ENCODE results near the gene ARHGEF25.
"Not testable (repeated sequence)": the region's sequence is repeated elsewhere in the genome, so short reads cannot be mapped to it uniquely, and the experiment has no call there.

Gene ARHGEF25

GRCh38 chr12:57632958-57633840 lies 22.0 kb downstream of the ARHGEF25 start, which contains the start of gene B4GALNT1:
Gene B4GALNT1, minus strand, starts transcription at chr12:57633201. Its CDS starts 1,069 bp downstream, at chr12:57632132.
- DNase-seq (ENCODE audit: low read depth in 2 of 2, low spot score in 1 of 2): peak in 1 of 2 donors; percentile 30

GRCh38 chr12:57636731-57637130 lies 25.5 kb downstream of the ARHGEF25 start:
- DNase-seq (ENCODE audit: low read depth in 2 of 2, low spot score in 1 of 2): not testable (repeated sequence)

GRCh38 chr12:57637364-57637763 lies 26.1 kb downstream of the ARHGEF25 start:
- DNase-seq (ENCODE audit: low read depth in 2 of 2, low spot score in 1 of 2): no peak

GRCh38 chr12:57638096-57638495 lies 26.9 kb downstream of the ARHGEF25 start:
- DNase-seq (ENCODE audit: low read depth in 2 of 2, low spot score in 1 of 2): no peak

GRCh38 chr12:57640175-57641042 lies 29.2 kb downstream of the ARHGEF25 start:
- DNase-seq (ENCODE audit: low read depth in 2 of 2, low spot score in 1 of 2): no peak

GRCh38 chr12:57641699-57642442 lies 30.6 kb downstream of the ARHGEF25 start:
- no peak for DNase-seq (ENCODE audit: low read depth in 2 of 2, low spot score in 1 of 2)

- DNase-seq (ENCODE audit: low read depth in 2 of 2, low spot score in 1 of 2): not testable (repeated sequence)
These were observed 34.9 kb downstream of the ARHGEF25 start for GRCh38 chr12:57645990-57646658.

- not testable (repeated sequence) for DNase-seq (ENCODE audit: low read depth in 2 of 2, low spot score in 1 of 2)
These were observed 35.4 kb downstream of the ARHGEF25 start for GRCh38 chr12:57646659-57647049.

GRCh38 chr12:57654042-57654441 lies 42.8 kb downstream of the ARHGEF25 start:
- DNase-seq (ENCODE audit: low read depth in 2 of 2, low spot score in 1 of 2): no peak

- no peak for DNase-seq (ENCODE audit: low read depth in 2 of 2, low spot score in 1 of 2)
These were observed 44.5 kb downstream of the ARHGEF25 start for GRCh38 chr12:57655541-57656240.

GRCh38 chr12:57656408-57656807 lies 45.2 kb downstream of the ARHGEF25 start:
- DNase-seq (ENCODE audit: low read depth in 2 of 2, low spot score in 1 of 2): not testable (repeated sequence)

GRCh38 chr12:57657744-57658143 lies 46.5 kb downstream of the ARHGEF25 start:
- DNase-seq (ENCODE audit: low read depth in 2 of 2, low spot score in 1 of 2): no peak

GRCh38 chr12:57658890-57659289 lies 47.7 kb downstream of the ARHGEF25 start:
- no peak for DNase-seq (ENCODE audit: low read depth in 2 of 2, low spot score in 1 of 2)

GRCh38 chr12:57661376-57661775 lies 50.1 kb downstream of the ARHGEF25 start:
- no peak for DNase-seq (ENCODE audit: low read depth in 2 of 2, low spot score in 1 of 2)

- not testable (repeated sequence) for DNase-seq (ENCODE audit: low read depth in 2 of 2, low spot score in 1 of 2)
These were observed 54.0 kb downstream of the ARHGEF25 start for GRCh38 chr12:57665066-57665820.
